GM21381 (cell line): ENCODE data around the gene NPAS4.
"Not testable (repeated sequence)": the region's sequence is repeated elsewhere in the genome, so short reads cannot be mapped to it uniquely, and the experiment has no call there.

ENCODE experiments used
- ATAC-seq: cut with Tn5 transposase; IDR thresholded peaks from one replicate; pipeline ENCODE4 v1.9.1; 2021; ENCODE audit warnings: mild to moderate bottlenecking, moderate library complexity; ENCODE audit not compliant: unreplicated experiment

Gene NPAS4

DNA sequence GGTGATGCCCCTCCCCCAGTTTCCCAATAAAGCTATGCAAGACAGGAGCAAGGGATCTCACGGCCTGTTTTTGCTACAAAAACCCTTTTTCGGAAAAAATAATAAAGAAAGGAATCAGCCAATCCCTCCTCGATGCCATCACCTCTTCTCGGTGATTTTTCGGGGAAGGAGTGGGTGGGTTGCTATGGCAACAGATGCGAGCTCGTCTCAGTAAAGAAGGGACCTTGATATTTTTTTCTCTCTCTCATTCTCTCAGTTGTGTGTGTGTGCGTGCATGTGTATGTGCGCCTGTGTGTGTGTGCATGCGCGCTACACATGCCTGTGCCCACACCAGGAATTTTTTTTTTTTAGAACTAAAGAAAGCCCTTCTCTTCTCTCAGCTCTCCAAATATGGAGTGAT, 3.8 kb upstream of the NPAS4 start:
- no peak for ATAC-seq

DNA sequence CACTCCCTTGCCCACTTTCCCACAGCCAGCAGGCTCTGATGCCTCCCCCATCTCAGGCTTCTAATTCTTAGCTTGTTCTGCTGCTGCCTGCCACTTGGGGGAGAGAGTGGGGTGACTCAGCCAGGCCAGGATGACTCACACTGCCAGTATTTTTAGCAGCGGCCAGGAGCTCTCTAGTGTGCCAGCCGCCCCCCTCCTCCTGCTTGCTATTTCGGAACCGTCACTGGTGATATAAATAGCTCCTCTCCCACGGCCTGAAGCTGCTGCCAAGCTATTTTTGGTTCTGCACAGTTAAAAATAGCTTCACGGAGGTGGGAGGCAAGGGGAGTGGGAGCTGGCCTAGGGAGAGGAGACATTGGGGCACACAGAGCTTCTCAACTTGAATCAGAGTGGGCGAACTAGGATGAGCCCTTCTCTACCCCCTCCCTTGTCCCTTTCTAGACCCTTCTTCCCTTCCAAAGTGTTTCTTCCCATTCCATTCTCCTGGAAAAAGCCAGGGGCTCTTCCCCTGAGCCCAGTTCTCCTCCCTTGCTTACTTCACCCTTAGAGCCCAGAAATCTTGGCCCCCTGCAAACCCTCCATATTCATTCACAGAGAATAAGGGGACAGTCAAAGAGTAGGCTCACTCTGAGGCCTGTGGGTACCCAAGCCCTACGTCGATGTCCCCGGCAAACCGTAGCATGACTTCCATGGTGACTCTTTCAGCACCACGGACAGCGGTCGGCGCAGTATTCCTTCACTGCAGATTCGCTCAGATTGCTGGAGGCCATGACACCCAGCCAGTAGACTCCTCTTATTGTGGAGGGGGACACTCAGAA, 2.5 kb upstream of the NPAS4 start:
- no peak for ATAC-seq

DNA sequence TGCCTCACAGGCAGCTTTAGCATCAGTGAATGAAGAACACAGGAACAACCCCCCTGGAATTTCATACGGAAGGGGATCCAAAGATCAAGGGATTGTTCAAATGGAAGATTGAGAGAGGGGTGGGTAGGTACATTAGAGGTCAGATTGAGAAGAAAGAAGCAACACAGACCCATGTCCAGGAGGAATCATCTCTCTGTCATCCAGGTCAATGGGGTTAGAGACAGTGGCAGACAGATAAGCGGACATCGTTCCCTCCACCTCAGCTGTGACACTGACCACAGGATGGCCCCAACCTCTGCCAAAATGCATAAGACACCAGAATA, 1.9 kb upstream of the NPAS4 start:
- no peak for ATAC-seq

DNA sequence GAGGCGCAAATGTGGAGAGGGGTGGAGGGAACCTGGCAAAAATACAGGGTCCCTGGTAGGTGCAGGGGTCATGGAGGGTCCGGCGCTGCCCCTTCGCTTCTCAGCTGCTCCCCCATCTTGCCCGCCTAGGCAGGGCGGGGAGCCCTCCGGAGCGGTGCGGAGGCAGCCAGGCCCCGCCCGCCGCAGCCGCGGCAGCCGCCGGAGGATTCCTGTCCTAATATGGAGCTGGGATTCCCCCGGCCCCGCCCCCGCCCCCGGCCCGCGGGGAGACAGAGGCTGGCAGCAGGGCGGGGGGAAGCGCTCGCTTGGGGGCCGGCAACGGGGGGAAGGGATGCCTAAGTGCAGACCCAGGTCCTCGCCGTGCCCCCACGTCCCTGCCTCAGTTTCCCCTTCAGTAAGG, 1.0 kb upstream of the NPAS4 start:
- ATAC-seq: no peak

DNA sequence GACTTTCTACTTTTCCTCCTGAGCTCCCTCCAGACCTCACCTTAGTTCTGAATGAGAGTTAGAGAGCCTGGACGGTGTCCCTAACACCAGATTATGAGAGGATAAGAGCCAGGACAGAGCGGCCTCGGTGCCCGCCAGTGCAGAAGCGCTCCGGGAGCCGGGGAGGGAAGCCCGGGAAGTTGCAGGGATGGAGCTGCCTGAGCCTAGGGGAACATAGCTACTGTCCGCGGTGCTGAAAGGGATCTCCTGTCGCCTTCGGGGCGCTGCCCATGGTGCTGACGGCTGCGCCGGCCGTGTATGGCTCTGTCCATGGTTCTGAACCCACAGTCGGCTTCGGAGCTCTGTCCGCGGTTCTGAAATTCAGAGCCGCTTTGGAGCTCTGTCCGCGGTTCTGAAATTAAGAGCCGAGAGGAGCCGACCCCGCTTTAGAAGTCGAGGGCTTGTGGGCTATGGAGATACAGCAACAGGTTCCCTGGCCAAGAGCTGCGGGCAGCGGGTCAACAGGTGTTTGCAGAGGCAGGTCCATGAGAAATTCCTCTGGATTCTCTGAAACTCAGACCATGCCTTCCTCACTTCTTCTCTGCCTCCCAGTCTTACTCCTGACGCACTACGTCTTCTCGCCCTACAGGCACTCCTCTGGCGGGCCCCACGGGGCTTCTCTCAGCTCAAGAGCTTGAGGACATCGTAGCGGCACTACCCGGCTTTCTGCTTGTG, 814 bp downstream of the NPAS4 start:
- ATAC-seq: peak; percentile 76

DNA sequence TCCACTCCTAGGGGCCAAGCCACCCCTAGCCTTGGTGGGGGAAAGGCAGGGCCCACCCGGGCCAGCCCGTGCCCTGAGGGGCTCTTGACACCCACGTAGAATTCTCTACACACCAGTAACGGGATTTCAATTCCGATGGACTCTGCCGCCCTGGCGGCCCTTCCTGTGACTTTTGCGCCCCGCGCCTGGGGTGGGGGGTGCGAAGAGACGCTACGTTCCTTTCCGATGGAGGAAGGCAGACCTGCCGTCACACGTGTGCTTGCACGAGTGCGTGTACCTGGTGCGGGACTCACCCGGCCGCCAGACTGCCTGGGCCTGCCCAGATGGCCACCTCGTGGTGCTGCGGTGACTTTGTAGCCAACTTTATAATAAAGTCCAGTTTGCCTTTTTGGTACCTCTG, 5.5 kb downstream of the NPAS4 start:
- no peak for ATAC-seq

DNA sequence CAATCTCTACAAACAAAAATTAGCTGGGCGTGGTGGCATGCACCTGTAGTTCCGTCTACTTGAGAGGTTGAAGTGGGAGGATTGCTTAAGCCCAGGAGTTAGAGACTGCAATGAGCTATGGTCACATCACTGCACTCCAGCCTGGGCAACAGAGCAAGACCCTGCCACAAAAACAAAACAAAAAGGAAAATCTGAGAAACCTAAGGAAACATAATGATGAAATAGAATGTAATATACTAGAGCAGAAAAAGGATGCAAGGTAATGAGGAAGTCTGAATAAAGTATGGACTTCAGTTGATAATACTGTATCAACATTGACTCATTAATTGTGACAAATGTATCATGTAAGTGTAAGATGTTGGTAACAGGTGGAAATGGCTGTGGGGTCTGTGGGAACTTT, 8.1 kb downstream of the NPAS4 start:
- no peak for ATAC-seq

DNA sequence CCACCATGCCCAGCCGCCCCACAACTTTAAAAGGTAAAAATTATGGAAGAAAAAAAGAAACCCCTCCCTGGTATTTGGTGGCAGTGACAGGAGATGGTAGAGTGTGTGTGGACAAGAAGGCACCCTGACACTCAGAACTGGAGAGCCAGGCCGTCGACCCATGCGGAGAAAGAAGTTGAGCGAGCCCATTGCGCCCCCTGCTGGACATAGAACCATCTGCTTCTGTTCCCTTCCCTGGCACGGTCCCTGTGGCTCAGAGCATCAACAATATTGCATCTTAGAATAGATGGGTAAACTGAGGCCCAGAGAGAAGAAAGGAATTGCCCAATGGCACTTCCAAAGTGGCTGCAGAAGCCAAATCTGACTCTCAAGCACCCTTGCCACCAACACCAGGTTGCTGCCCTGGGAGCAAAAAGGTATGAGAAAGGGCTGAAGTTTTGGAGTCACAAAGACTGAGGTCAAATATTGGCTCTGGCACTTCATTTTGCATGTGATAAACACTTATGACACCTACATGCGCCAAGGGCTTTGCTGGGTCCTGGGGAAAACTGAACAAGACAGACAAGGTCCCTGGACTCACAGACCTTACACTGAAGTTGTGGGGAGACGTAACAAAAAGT, 9.3 kb downstream of the NPAS4 start:
- ATAC-seq: no peak

DNA sequence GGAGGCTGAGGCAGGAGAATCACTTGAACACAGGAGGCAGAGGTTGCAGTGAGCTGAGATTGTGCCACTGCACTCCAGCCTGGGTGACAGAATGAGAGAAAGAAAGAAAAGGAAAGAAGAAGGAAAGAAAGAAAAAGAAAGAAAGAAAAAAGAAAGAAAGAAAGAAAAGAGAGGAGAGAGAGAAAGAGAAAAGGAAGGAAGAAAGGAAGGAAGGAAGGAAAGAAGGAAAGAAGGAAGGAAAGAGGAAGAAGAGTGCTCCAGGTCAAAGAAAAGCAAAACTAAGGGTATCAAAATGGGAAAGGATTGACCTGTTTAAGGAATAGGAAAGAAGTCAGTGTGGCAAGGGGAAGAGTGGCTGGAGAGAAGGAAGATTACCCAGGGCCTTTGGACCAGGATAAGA, 10.5 kb downstream of the NPAS4 start:
- not testable (repeated sequence) for ATAC-seq

DNA sequence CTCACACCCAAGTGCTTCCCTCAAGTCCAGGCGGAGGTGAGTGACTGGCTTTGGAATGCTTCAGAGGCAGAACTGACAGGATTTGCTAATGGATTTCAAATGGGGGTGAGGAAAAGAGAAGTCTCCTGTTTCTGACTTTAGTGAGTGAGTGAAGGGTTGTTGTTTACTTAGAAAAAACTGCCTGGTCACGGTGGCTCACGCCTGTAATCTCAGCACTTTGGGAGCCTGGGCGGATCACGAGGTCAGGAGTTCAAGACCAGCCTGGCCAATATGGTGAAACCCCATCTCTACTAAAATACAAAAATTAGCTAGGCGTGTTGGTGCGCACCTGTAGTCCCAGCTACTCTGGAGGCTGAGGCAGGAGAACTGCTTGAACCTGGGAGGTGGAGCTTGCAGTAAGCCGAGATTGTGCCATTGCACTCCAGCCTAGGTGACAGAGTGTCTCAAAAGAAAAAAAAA, 11.1 kb downstream of the NPAS4 start:
- ATAC-seq: not testable (repeated sequence)

DNA sequence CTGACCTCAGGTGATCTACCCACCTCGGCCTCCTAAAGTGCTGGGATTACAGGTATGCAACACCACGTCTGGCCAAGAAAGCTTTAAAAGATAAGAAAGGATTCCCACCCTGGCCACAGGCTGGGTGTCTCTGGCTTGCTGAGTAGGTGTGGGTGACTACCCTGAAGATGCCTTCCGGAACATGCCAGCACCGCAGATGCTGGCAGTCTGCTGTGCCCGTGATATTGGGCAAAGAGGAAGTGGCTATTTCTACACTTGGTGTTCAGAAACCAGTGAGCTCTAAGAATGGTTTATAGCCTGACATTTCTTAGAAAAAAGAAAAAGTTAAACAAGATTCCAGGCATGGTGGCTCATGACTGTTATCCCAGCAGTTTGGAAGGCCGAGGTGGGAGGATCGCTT, 11.8 kb downstream of the NPAS4 start:
- ATAC-seq: no peak

DNA sequence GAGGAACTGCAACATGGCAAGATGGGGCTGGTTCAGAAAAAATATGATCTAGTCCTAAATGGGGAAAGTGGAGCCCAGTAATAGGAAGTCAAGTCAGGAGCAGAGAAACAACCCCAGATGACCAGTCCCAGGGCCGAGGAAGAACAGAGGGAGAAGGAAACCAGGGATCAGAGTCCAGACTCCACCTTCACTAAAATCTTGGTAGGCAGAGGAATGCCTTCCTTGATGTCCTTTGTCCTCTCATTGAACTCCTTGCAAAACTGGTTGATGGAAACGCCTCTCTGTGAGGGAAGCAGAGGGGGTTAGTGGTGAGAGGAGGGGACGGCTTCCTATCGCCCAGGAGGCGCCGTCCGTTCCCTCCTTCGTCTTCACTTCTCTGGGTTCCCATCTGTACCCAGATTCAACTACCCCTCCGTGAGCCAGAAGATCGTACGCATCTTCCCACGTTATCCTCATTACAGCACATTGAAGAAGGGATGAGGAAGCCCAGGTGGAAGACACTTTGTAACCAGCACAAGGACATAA, 17.2 kb downstream of the NPAS4 start:
- no peak for ATAC-seq

DNA sequence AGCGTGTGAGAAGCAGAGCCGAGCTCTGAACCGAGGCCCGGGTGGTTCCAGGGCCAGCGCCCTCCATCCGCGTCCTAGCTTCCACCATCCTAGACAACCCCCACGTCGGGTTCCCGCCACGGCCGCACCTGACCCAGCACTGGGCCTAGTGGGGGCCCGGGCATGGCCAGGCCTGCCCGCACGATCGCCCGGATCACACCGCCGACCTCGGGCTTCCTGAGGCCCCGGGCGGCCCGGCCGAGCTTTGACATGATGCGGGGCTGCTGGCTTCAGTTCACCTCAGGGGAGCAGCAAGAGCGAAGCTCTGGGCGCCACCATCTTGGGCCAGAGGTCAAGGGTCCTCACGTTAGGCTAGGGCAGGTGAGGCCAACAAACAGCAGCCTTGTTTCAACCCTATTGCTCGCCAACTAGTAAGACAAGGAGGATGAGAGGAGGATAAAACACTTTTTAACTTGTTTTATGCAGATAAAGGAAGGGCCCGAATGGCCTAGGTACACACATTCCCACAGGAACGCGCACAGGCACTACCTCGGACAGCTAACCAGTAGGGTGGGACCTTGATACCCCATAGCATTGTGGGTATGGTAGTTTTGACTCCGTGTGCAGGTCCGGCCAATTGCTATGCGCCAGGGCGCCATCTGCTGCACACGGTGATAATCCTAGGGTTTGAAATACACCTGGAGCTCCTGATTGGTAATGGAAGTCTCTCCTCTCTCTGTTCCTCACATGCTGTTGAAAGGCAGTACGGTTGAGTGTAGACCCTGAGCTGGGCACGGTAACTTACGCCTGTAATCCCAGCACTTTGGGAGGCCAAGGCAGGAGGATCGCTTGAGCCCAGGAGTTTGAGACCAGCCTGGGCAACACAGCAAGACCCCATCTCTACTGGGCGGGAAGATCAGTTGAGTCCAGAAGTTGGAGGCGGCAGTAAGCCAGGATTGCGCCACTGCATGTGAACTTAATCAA, 17.9 kb downstream of the NPAS4 start, which contains the start of gene MRPL11:
Gene MRPL11 (minus strand): TSS at position 345 of the 963 bp plus-strand sequence. CDS start 94 bp downstream, at position 251.
- peak; percentile 94 for ATAC-seq

DNA sequence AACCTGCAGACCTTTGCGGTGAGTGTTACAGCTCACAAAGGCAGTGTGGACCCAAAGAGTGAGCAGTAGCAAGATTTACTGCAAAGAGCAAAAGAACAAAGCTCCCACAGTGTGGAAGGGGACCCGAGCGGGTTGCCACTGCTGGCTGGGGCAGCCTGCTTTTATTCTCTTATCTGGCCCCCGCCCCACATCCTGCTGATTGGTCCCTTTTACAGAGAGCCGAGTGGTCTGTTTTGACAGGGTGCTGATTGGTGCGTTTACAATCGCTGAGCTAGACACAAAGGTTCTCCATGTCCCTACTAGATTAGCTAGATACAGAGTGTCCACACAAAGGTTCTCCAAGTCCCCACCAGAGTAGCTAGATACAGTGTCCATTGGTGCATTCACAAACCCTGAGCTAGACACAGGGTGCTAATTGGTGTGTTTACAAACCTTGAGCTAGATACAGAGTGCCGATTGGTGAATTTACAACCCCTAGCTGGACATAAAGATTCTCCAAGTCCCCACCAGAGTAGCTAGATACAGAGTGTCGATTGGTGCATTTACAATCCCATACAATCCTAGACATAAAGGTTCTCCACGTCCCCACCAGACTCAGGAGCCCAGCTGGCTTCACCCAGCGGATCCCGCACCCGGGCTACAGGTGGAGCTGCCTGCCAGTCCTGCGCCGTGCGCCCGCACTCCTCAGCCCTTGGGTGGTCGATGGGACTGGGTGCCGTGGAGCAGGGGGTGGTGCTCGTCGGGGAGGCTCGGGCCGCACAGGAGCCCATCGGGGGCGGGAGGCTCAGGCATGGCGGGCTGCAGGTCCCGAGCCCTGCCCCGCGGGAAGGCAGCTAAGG, 19.5 kb downstream of the NPAS4 start:
- not testable (repeated sequence) for ATAC-seq

DNA sequence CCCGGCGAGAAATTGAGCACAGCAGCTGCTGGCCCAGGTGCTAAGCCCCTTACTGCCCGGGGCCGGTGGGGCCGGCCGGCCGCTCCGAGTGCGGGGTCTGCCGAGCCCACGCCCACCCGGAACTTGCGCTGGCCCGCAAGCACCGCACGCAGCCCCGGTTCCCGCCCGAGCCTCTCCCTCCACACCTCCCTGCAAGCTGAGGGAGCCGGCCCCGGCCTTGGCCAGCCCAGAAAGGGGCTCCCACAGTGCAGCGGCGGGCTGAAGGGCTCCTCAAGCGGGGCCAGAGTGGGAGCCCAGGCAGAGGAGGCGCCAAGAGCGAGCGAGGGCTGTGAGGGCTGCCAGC, 20.1 kb downstream of the NPAS4 start:
- ATAC-seq: not testable (repeated sequence)

DNA sequence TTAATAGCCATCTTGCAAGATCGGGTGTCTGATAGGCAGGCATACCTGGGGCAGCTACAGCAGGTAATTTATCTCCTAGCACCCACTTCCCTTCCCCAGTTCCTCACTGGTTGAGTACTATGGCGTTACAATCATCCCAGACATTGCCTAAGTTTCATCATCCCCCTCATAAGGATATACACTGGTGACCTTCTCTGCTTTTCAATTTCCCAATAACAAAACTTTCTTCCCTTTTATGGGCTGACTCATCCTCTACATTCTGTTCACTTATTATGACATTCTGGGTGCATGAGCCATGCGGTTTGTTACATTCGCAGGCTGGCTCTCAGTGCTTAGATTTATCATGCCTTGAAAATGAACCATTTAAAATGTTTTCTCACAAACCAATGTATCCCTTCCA, 22.8 kb downstream of the NPAS4 start:
- ATAC-seq: no peak

DNA sequence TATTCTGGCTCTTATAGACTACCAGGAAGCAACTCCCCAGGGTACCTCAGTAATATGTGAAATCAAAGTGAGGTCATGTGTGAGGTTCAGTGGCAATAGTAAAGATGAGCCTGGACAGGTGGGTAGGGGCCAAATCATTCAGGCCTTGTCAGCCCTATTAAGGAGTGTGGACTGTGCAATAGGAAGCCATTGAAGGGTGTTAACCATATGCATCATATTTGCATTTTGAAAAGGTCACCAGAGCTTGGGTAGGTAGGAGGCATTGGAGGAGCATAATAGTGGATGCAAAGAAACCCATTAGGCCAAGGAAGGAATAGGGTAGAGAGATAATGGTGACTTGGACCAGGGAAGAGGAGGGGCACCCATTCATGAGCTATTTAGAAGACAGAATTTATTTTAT, 26.2 kb downstream of the NPAS4 start:
- no peak for ATAC-seq

DNA sequence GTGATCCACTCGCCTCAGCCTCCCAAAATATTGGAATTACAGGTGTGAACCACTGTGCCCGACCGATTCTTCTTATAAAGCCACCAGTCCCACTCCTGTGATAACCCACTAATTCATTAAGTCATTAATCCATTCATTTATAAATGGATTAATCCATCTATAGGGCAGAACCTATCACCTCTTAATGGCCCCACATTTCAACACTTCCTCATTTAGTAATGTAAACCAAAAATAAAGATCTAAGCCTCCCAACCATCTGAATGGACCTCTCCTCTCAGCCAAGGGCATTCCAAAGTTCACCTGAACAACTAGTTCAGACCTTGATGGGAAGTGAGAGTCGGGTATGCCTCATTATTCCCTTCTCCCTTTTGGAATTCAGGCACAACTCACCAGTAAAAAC, 27.7 kb downstream of the NPAS4 start:
- no peak for ATAC-seq

DNA sequence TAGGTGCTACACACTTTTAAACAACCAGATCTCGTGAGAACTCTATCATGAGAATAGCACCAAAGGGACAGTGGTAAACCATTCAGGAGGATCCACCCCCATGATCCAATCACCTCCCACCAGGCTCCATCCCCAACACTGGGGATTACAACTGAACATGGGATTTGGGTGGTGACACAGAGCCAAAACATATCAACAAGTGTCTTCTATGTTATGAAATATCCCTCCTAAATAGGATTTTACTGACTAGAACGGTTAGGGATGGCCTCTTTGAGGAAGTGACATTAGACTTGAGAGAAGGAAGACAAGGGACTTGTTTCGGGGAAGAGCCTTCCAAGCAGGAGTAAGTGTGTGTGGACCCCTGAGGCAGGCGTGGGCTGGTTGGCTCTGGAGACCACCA, 29.7 kb downstream of the NPAS4 start:
- ATAC-seq: no peak

DNA sequence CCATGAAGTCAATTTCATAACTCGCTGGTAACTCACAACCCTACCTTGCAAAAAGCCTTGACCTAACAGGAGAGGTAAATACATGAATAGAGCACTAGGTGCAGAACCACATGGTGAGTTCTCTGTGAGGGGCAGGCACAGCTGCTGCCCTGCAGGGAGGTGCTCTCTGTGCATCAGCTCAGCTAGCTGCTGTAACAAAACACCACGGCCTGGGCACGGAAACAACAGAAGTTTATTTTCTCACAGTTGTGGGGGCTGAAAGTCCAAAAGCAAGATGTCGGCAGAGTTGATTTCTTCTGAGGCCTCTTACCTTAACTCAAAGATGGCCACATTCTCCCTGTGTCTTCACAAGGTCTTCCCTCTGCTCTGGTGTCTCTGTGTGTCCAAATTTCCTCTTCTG, 30.8 kb downstream of the NPAS4 start:
- ATAC-seq: no peak
